Kidney glomerular epithelial cell (primary cell): Measurements from ENCODE around the gene EPHB6.

ENCODE experiments used
- DNase-seq: peaks from one replicate; lab custom pipeline; 2025; lab: John Stamatoyannopoulos, UW

Gene EPHB6

GRCh38 chr7:142866361-142867096 lies 11.7 kb downstream of the EPHB6 start:
- peak; percentile 11 for DNase-seq

GRCh38 chr7:142867097-142867378 lies 12.2 kb downstream of the EPHB6 start:
- DNase-seq = no peak

- no peak for DNase-seq
Observed at GRCh38 chr7:142867398-142868187, 12.7 kb downstream of the EPHB6 start.

- no peak for DNase-seq
Observed at GRCh38 chr7:142868188-142868985, 13.5 kb downstream of the EPHB6 start.

GRCh38 chr7:142868986-142869415 lies 14.1 kb downstream of the EPHB6 start:
- DNase-seq = no peak

DNA sequence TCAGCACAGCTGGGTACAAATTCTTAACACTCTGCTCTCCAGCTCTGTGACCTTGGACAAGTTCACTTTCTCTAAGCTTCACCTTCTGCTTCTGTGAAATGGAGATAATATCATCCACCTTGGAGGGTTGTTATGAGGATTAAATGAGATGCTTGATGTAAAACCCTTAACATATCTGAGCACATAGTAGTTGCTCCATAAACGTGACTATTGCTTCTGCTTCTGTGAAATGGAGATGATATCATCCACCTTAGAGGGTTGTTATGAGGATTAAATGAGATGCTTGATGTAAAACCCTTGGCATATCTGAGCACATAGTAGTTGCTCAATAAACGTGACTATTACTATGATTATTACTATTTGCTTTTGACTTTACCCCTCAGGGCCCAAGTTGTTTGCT lies 14.6 kb downstream of the EPHB6 start:
- DNase-seq = no peak

DNA sequence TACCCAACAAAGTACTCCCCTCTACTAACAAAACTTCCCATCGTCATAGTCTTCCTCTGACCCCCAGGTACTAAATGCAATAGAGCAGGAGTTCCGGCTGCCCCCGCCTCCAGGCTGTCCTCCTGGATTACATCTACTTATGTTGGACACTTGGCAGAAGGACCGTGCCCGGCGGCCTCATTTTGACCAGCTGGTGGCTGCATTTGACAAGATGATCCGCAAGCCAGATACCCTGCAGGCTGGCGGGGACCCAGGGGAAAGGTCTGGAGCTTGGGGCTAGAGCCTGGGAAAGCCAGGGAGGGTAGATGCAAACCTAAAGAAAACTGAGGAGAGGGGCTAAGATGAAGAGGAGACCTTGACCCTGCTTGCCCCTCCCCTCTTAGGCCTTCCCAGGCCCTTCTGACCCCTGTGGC lies 15.3 kb downstream of the EPHB6 start:
- no peak for DNase-seq

- DNase-seq = no peak
Observed at GRCh38 chr7:142870566-142871259, 15.8 kb downstream of the EPHB6 start.

DNA sequence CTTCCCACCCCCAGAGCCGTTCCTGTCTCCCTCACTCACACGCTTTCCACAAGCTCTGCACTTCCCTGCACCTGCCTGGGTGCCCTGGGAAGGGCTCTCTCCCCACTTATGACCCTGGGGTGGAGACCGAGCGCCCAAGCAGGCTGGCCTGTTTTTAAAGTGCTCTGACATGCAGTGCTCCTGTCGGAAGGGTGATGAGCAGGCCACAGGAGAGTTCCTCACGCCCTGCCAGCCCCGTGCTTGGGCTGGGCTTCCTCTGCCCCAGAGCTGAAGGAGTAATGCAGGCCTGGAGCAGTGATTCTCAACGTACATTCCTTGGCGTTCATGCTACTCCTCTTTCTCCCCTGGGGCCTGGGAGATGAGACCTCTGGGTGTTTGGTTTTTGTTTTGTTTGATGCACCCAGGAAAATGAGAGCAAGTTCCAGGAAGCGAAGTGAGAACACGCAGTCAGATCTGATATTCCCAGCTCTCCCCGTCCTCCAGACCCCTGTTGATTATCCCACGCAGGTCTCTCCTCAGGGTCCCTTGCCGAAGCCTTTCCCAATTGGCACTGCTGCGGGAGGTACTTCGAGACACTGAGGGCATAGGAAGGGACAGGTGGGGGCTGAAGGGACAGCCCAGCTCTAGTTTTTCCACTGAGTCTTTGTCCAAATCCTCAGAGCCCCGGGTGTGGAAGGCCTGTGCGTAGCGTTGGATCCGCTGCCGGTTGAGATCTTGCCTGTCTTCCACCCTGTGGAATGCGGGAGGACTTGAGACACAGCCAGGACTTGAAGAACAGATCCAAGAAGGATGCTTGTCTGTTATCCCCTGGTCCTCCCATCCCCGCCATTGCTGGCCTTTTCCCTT lies 16.6 kb downstream of the EPHB6 start:
- DNase-seq = no peak

DNA sequence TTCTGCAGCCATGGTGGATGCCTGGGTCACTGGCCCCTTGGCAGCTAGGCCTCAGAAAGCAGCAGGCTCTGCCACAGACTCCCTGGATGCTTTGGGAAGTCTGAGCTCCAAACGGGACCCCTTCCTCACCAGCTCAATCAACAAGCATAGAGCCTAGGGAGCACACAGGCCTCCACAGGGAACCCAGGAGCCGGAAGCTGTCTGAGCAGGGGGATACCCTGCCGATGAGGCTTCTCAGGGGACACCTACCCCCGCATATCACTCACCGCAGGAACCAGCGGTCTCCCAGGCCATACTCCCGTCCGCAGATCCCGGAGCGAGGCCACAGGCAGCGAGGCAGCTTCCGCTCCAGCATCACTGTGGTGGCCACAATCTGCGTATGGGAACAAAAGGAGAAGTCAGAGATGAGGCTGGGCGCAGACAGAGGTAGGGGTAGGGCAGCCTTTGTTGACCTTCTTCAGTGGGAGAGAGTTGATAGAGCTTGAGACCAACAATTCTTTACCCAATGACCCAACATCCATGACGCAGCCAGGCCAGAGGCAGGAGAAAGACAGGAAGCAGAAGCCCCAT lies 17.3 kb downstream of the EPHB6 start:
- DNase-seq = no peak

DNA sequence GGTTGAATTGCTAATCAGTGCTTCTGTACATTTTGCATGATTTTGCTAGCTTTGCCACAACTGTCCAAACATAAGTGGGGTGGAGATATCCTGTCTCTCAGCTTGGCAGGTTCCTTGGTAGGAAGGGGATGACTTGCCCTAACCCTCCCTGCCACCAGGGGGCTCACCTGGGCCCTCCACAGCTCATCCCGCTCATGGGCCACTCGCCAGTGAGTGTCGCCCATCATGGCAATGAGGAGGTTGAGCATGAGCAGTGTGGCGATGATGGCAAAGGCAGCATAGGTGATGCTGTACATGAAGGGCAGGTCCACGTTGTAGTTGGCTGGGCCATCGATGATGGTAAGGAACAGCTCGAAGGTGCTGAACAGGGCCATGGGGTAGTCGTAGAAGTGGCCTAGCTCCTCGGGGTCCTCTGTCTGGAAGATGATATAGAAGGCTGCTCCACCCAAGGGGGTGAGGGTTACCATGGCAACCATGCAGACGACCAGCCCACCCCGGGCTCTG lies 18.5 kb downstream of the EPHB6 start:
- DNase-seq = no peak

DNA sequence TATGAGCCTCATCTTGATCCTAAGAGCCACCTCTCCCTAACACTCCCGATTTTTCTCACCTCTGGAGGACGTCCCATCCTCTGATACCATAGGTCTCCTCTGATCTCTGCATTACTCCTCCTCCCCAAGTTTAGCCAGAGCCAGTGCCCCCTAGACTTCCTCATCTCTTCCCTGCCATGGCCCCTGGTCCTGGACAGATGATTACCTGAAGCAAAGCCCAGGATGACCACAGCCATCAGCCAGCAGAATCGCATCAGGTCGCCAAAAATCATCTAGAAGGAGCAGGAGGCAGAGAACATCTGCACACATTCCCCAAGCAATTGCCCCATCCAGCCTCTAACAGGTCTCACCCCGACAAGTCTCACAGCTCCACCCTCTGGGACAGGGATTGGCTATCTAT lies 19.0 kb downstream of the EPHB6 start:
- DNase-seq = no peak

DNA sequence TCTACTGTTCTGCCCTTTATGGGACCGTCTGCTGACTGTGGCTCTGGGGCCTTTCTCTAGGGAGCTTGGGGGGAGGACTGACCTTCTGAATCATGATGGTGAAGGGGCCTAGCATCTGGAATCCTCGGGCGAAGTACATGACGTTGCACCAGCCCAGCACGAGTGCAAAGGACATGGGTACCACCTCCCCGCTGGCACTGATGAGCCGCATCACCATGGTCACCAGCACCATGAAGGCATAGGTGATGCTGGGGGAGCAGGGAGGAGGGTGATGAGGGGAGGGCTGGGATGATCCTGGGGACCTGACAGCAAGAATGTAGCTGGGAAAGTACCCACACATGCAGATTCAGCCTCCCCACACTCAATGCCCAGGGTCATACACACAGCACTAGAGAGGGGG lies 19.5 kb downstream of the EPHB6 start:
- DNase-seq = no peak

GRCh38 chr7:142874837-142875236 lies 20.0 kb downstream of the EPHB6 start:
- no peak for DNase-seq

DNA sequence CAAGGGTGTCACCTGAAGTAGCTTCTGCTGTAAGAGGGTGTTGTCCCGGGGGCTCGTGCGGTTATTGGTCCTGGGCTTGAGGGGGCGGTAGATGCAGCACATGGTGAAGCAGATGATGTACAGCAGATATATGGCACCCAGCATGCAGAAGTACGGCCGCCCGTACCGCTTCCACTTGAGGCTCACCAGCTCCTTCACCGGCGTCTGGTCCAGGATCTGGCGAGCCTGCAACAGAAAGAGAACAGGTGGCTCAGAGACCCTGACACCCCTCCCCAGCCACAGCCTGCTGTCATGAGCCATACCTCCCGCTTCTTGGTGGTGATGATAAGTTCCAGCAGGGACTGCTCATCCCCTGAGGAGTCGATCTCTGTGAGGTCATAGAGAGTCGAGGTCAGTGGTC lies 20.6 kb downstream of the EPHB6 start:
- no peak for DNase-seq

GRCh38 chr7:142876236-142876960 lies 21.5 kb downstream of the EPHB6 start:
- DNase-seq = no peak

DNA sequence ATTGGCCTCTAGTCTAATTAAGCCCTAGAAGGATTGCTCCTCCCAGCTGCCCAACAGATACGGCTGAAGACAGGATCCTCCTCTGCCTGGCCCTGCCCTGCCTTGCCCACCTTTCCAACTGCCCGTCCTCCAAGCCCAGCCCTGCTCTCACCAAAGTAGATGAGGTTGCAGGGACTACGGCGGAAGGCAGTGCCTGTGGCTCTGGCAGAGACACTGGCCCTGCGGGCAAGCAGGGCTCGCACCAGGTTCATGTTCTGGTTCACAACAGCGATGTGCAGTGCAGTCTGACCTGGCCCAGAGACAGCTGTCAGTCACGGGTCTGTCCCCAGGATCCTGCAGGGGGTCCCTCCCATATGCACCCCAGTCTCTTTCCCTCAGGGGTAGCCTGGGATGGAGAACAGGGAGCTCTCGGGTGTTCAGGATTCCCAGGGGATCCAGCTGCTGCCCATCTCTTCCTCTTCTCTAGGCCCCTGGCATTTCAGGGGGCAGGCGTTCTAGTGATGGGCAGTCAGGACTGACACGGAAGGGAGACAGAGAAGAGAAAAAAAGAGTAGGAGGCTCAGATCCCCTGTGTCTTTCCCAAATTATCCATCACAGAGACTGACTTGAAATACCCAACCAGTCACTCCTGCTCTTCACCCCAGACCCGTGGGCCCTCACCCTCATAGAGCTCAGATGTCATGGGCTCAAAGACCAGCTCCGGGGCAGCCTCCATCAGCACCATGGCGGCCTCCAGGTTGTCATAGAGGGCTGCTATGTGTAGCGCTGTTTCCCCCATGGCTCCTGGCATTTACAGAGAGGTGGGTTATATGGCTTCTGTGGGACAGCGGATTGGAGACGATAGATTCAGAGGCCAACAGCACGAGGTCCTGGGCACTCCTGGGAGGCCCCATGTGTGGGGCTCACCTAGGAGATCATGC lies 22.4 kb downstream of the EPHB6 start:
- DNase-seq = no peak

DNA sequence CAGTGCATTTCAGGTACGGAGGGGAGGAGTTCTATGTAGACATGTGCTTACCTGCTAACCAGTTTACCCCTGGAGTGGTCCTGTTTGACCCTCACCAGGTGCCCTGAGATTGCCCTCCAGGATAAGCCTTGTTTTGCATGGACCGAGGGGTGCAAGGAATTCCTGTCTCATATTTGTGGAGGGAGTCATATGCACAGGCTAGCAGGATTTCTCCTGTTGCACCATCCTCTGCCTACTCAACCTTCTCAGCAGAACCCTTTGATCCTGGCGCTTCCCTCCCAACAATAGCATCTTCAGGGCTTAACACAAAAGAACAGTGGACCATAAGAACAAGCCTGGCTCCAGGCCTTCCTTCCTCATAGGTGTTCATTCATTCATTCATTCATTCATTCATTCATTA lies 23.4 kb downstream of the EPHB6 start:
- peak; percentile 40 for DNase-seq

DNA sequence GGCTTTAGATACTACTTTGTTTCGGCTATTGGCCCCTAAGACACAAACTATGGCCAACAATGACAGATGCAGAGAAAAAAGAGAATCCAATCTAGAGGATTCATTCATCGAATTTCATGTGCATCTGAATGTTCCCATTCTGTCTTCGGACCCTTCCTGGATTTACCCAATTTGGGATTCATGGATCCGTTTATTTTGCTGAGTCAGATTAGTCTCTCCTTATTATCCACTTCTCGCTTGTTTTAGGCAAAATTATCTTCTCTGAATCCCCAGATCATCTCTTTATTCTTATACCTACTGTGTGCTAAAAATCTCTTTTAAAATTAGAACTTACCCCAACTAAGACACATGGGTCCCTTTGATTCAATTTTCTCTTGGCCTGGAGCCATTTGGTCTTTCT lies 24.2 kb downstream of the EPHB6 start:
- no peak for DNase-seq
